HG03432 (cell line): ENCODE measurements around the gene RNF121.
"Not testable (repeated sequence)": the region's sequence is repeated elsewhere in the genome, so short reads cannot be mapped to it uniquely, and the experiment has no call there.

Experiments
- ATAC-seq: cut with Tn5 transposase; IDR thresholded peaks from one replicate; pipeline ENCODE4 v1.9.1; 2021; ENCODE audit warnings: mild to moderate bottlenecking, moderate library complexity; ENCODE audit not compliant: unreplicated experiment

Gene RNF121

GRCh38 chr11:71928737-71929443, at the start of gene RNF121:
Gene RNF121, plus strand, starts transcription at chr11:71929046. Its CDS starts 16 bp downstream, at chr11:71929062.
- peak; percentile 85 for ATAC-seq

GRCh38 chr11:71885806-71886205, 43.0 kb upstream of the RNF121 start:
- ATAC-seq, result not testable (repeated sequence)

DNA sequence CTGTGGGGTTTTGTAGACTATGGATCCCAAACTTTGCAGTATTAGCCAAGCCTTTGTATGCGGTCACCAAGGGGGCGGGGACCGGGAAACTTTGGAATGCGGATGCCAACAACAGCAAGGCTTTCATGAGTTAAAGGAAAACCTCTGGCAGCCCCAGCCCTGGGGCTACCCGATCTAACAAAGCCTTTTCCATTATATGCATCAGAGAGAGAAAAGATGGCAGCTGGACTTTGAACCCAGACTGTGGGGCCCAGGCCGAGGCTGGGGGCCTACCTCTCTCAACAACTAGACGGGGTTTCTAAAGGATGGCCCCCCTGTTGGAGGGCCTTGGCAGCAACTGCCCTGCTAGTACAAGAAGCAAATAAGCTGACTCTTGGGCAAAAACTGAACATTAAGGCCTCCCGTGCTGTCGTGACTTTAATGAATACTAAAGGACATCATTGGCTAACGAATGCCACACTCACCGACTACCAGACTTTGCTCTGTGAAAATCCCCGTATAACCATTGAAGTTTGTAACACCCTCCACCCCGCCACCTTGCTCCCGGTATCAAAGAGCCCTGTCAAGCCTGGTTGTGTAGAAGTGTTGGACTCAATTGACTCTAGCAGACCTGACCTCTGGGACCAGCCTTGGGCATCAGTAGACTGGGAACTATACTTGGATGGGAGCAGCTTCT, 40.4 kb upstream of the RNF121 start:
- not testable (repeated sequence) for ATAC-seq

DNA sequence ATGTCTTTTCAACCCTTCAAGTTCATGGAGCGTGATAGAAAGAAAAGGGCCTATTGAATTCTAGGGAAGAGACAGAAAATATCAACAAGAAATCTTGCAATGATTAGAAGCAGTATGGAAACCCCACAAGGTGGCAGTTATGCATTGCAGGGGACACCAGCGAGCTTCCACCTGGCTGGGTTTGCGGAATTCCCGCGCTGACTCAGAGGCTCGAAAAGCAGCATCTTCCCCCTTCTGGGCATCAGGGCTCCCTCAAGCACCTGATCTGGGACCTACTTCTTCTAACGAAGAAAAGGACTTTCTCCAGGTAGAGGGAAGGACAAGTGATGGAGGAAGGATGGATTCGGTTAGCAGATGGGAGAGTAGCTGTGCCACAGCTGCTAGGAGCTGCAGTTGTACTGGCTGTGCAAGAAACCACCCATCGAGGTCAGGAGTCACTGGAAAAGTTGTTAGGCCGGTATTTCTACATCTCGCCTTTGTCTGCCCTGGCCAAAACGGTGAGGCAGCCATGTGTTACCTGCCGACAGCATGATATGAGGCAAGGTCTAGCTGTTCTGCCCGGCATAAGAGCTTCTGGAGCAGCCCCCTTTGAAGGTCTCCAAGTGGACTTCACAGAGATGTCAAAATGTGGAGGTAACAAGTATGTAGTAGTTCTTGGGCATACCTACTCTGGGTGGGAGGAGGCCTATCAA, 39.5 kb upstream of the RNF121 start:
- not testable (repeated sequence) for ATAC-seq

- ATAC-seq, result no peak
Observed at GRCh38 chr11:71895961-71896360, 32.9 kb upstream of the RNF121 start.

GRCh38 chr11:71901137-71901536, 27.7 kb upstream of the RNF121 start:
- ATAC-seq, result not testable (repeated sequence)

GRCh38 chr11:71908218-71908617, 20.6 kb upstream of the RNF121 start:
- no peak for ATAC-seq

DNA sequence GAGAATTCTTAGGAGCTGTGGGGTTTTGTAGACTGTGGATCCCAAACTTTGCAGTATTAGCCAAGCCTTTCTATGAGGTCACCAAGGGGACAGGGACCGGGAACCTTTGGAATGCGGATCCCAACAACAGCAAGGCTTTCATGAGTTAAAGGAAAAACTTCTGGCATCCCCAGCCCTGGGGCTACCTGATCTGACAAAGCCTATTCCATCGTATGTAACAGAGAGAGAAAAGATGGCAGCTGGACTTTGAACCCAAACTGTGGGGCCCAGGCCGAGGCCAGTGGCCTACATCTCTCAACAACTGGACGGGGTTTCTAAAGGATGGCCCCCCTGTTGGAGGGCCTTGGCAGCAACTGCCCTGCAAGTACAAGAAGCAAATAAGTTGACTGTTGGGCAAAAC, 18.1 kb upstream of the RNF121 start:
- ATAC-seq, result not testable (repeated sequence)

DNA sequence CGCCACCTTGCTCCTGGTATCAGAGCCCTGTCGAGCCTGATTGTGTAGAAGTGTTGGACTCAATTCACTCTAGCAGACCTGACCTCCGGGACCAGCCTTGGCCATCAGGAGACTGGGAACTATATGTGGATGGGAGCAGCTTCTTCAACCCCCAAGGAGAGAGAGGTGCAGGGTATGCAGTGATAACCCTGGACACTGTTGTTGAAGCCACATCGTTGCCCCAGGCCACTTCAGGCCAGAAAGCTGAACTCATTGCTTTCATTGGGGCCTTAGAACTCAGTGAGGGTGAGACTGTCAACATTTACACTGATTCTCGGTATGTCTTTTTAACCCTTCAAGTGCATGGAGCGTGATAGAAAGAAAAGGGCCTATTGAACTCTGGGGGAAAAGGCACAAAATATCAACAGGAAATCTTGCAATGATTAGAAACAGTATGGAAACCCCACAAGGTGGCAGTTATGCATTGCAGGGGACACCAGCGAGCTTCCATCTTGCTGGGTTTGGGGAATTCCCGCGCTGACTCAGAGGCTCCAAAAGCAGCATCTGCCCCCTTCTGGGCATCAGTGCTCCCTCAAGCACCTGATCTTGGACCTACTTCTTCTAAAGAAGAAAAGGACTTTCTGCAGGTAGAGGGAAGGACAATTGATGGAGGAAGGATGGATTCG, 17.4 kb upstream of the RNF121 start:
- not testable (repeated sequence) for ATAC-seq

- ATAC-seq, result not testable (repeated sequence)
Observed at GRCh38 chr11:71911986-71912340, 16.9 kb upstream of the RNF121 start.

- ATAC-seq, result no peak
Observed at GRCh38 chr11:71913756-71914526, 14.9 kb upstream of the RNF121 start.

DNA sequence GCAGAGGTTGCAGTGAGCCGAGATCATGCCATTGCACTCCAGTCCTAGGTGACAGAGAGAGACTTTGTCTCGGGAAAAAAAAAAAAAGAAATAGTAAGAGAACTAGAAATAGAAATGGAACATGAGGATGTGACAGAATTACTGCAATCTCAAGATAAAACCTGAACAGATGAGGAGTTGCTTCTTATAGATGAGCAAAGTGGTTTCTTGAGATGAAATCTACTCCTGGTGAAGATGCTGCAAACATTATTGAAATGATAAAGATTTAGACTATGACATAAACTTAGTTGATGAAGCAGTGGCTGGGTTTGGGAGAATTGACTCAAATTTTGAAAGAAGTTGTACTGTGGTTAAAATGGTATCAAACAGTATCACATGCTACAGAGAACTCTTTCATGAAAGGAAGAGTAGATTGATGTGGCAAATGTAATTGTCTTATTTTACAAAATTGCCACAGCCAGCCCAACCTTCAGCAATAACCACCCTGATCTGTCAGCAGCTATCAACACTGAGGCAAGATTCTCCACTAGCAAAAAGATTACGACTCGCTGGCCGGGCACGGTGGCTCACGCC, 14.1 kb upstream of the RNF121 start:
- ATAC-seq, result no peak

- ATAC-seq, result no peak
Observed at GRCh38 chr11:71917646-71918140, 11.2 kb upstream of the RNF121 start.

GRCh38 chr11:71927820-71928736, 768 bp upstream of the RNF121 start, which contains the start of gene XNDC1N:
Gene XNDC1N, minus strand, starts transcription at chr11:71928594. Its CDS starts 5,241 bp downstream, at chr11:71923353.
- ATAC-seq, result peak; percentile 71

GRCh38 chr11:71929491-71929890, 645 bp downstream of the RNF121 start:
- ATAC-seq, result no peak

DNA sequence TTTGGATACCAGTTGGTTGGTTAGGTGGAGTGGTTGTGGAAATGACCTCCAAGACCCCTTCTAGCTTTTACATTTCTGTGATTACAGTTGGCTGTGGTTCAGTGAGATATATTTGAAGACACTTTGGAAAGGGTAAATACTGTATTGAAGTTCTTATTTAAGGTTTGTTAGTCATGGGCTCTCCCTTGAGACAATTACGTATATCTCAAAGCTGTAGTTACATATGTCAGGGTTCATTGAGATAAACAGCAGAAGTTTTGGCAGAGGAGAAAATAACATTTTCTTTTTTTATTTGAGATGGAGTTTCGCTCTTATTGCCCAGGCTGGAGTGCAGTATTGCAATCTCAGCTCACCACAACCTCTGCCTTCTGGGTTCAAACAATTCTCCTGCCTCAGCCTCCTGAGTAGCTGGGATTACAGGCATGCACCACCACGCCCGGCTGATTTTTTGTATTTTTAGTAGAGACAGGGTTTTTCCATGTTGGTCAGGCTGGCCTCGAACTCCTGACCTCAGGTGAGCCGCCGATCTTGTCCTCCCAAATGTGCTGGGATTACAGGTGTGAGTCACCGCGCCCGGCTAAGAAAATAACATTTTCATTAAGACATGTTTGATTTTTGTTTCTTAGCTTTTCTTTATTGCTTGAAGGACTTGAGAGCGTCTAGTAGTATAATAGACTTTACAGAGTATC, 1.9 kb downstream of the RNF121 start:
- no peak for ATAC-seq

GRCh38 chr11:71931245-71931602, 2.4 kb downstream of the RNF121 start:
- no peak for ATAC-seq

GRCh38 chr11:71933141-71933933, 4.5 kb downstream of the RNF121 start:
- ATAC-seq, result no peak
